Prostate gland (tissue), 2 donors: ENCODE measurements around the gene MSANTD1. TPM values are rescaled to one million over a fixed set of nuclear protein-coding genes. Genes with fewer than 3 reads are reported as not detected.

Experiments
- DNase-seq: peaks from one replicate; pipeline ENCODE4 v3.0.0-alpha.2; 2019; ENCODE audit warnings: low spot score
- H3K27ac ChIP-seq, 2 donors: fragments of 200-600 bp; sonication (generic); 2 replicates each; pipeline ENCODE4 v1.5.1; 2017 to 2019
- H3K27me3 ChIP-seq: fragments of 200-600 bp; sonication (generic); replicated peaks from 2 replicates; pipeline ENCODE4 v1.5.1; 2019; ENCODE audit not compliant: insufficient read depth
- H3K36me3 ChIP-seq, 2 donors: fragments of 200-600 bp; sonication (generic); 1 replicate in 1 of 2; 2 replicates in 1 of 2; pipeline versions ENCODE4 v1.5.1 to v1.8.1; 2017 to 2019
- H3K4me1 ChIP-seq: fragments of 200-600 bp; sonication (generic); replicated peaks from 2 replicates; pipeline ENCODE4 v1.5.1; 2019
- H3K4me3 ChIP-seq, 2 donors: fragments of 200-600 bp; sonication (generic); 2 replicates each; pipeline ENCODE4 v1.5.1; 2017 to 2019
- H3K9me3 ChIP-seq: fragments of 200-600 bp; sonication (generic); 2 replicates; pipeline ENCODE4 v1.5.1; 2017
- CTCF ChIP-seq, 4 experiments: fragments of 200-600 bp in 2 of 4; fragments of 450-650 bp in 2 of 4; sonication (generic) in 2 of 4; IDR thresholded peaks; 1 replicate in 3 of 4; 2 replicates in 1 of 4; pipeline ENCODE4 v1.5.1; 2016 to 2019; ENCODE audit warnings: antibody characterized with exemption in 4 of 4, mild to moderate bottlenecking in 2 of 4, moderate library complexity in 2 of 4
- POLR2A ChIP-seq: fragments of 450-650 bp; IDR thresholded peaks from one replicate; pipeline ENCODE4 v1.6.1; 2016; ENCODE audit warnings: antibody characterized with exemption, mild to moderate bottlenecking
- POLR2AphosphoS5 ChIP-seq: sonication (generic); formaldehyde crosslinking; IDR thresholded peaks from one replicate; pipeline ENCODE4 v1.6.1; 2017; ENCODE audit warnings: antibody characterized with exemption
- WGBS: methylation state at CpG from one replicate; pipeline ENCODE4 v1.1.5; 2018; 5-methylcytosine and 5-hydroxymethylcytosine counted together
- intact Hi-C: fragments of 100-400 bp; cut with DNase I; formaldehyde crosslinking; loops from one replicate; pipeline ENCODE4 v1.14.2; 2022
- total RNA-seq, 2 donors: library from RNA; depleted of rRNA; stranded (reverse); fragments of >200 nt; gene quantifications; one replicate each; pipeline ENCODE4 v1.1.0, GENCODE V29; 2016

The MSANTD1 gene
- total RNA-seq, 2 donors from 2014 or later = 1.2 to 4.4 TPM

GRCh38 chr4:3217266-3217665, 31.7 kb upstream of the MSANTD1 start:
- Histone ChIP-seq H3K27me3 (no peaks in the 10 kb centered on the region), H3K4me3 (no peak overlapping the region), H3K4me1 (no peaks in the 10 kb centered on the region), H3K9me3 (no peaks in the 10 kb centered on the region), H3K27ac (no peak overlapping the region), H3K36me3 (peaks cover 18 to 30% of the 10 kb centered on the region in 2 donors)
- WGBS = 93% methylated on average over 2 of the region's 2 CpGs
- no peak for DNase-seq
- no peak for TF ChIP-seq POLR2AphosphoS5
- no peak for TF ChIP-seq CTCF (IDR thresholded peaks at IDR 0.05)
- TF ChIP-seq POLR2A = no peak
- intact Hi-C loops = no loop called here

GRCh38 chr4:3217771-3218170, 31.2 kb upstream of the MSANTD1 start:
- Histone ChIP-seq H3K27me3 (no peaks in the 10 kb centered on the region), H3K36me3 (peaks cover 18 to 25% of the 10 kb centered on the region in 2 donors), H3K4me3 (no peak overlapping the region), H3K9me3 (no peaks in the 10 kb centered on the region), H3K4me1 (no peaks in the 10 kb centered on the region), H3K27ac (no peak overlapping the region)
- WGBS = 94% methylated on average over 16 of the region's 16 CpGs
- intact Hi-C loops = no loop called here
- DNase-seq = no peak
- TF ChIP-seq POLR2AphosphoS5 = no peak
- no peak for TF ChIP-seq CTCF (IDR thresholded peaks at IDR 0.05)
- no peak for TF ChIP-seq POLR2A

DNA sequence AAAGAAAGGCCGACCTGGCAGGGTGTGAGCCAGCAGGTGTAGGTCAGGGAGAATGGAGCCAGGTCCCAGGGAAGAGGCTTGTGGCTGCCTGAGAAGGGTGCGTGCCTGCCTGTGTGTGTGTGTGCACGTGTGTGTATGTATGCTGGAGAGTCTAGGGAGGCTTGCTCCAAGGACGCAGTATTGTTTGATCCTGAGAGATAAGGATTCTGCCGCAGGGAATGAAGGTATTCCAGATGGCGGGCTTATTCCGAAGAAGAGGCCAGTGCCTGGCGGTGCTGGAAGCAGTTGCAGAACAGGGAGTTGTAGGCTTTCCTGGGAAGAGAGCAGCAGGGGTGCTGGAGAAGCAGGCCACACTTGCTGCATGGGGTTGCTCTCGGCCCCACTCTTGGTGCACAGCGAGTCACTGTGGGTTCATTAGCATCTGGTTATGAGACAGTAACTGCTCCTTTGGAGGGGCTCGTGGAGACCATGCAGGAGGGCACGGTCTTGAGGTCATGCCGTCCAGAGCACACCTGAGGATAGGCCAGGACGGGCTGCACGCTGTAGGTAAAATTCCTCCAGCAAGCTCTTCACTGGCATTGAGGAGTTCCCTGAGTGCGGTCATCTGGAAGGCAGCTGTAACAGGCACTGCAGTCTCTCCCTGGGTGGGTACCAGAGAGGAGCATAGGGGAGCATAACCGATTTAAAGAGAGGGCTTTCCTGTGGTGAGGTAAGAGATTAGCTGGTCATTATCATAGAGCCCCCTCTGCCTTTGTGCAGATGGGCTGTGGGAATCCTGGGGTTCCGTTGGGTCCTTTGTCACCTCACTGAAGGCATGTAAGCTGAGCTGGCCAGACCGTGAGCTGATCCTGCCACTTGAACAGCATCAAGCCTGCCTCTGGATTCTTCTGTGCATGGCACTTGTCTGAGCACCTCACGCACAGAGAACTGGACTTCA, 29.9 kb upstream of the MSANTD1 start:
- no peaks in the 10 kb centered on the region for H3K9me3 ChIP-seq
- no peak for TF ChIP-seq CTCF (IDR thresholded peaks at IDR 0.05)
- TF ChIP-seq POLR2AphosphoS5 = no peak
- no peak for TF ChIP-seq POLR2A
- WGBS = 92% methylated on average over 20 of the region's 20 CpGs
- intact Hi-C loops = no loop called here
- no peaks in the 10 kb centered on the region for H3K27me3 ChIP-seq
- H3K36me3 ChIP-seq = peaks cover 14 to 22% of the 10 kb centered on the region in 2 donors
- H3K4me1 ChIP-seq = no peaks in the 10 kb centered on the region
- no peak overlapping the region for H3K27ac ChIP-seq
- H3K4me3 ChIP-seq = no peak overlapping the region
- no peak for DNase-seq

DNA sequence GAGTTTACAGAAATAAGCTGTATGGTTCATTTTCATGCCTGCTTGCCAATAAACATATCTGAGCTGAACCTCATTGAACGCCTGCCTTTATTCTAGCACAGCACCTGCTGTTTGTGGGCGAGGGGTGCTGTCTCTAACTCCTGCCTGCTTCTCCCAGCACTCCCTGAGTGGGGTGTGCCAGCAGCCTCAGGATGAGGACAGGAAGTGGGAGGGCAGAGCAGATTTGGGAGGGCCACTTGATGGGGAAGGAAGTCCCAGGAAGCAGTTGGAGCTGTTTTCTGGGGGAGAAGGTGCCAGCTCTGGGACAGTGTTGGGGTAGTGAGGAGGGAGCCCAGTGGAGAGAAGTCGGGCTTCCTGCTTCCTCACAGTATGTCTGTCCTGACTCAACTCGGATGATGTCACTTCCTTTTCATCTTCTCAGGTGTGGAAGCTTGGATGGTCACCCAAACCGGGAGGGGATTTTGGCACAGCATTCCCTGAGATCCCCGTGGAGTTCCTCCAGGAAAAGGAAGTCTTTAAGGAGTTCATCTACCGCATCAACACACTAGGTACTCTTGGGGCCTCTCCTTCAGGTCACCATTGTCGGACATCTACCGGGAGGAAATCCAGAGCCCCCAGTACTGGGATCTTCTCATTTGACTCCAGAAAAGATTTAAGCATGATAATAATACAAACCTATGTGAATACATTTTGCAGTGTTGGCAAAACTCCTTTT, 29.0 kb upstream of the MSANTD1 start:
- TF ChIP-seq CTCF (IDR thresholded peaks at IDR 0.05) (no peak), POLR2A (no peak), POLR2AphosphoS5 (no peak)
- H3K9me3 ChIP-seq = no peaks in the 10 kb centered on the region
- H3K27me3 ChIP-seq = no peaks in the 10 kb centered on the region
- H3K4me1 ChIP-seq = no peaks in the 10 kb centered on the region
- intact Hi-C loops = no loop called here
- H3K27ac ChIP-seq = no peak overlapping the region
- WGBS = 73% methylated on average over 9 of the region's 9 CpGs
- peaks cover 14 to 22% of the 10 kb centered on the region in 2 donors for H3K36me3 ChIP-seq
- no peak overlapping the region for H3K4me3 ChIP-seq
- DNase-seq = no peak
